ENCODE data around the gene RHEBL1.

Gene RHEBL1

DNA sequence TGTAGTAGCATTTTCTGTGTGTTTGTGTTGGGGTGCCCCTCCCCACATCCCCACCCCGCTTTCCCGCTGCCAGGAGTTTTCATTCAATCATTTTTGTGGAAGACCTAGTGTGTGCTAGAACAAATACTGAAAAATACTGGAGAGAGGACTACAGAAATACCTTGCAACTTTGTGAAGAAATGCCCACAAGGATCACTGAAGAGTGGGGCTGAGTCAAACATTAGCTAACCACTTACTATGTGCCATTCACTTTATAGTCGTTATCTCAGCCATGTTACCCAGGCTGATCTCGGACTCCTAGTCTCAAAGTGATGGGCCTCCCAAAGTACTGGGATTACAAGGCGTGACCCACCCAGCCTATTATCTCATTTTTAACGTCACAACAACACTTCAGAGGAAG is 41.4 kb upstream of the RHEBL1 start:
- Histone ChIP-seq H3K4me1 (ENCODE audit: control insufficient read depth, insufficient read depth, low read length) (peaks cover 10% of the 10 kb centered on the region), H3K27ac (ENCODE audit: extremely low read depth, low read depth, low read length) (peak overlapping the region; percentile 33; the same call in 1 of the 2 replicates)

DNA sequence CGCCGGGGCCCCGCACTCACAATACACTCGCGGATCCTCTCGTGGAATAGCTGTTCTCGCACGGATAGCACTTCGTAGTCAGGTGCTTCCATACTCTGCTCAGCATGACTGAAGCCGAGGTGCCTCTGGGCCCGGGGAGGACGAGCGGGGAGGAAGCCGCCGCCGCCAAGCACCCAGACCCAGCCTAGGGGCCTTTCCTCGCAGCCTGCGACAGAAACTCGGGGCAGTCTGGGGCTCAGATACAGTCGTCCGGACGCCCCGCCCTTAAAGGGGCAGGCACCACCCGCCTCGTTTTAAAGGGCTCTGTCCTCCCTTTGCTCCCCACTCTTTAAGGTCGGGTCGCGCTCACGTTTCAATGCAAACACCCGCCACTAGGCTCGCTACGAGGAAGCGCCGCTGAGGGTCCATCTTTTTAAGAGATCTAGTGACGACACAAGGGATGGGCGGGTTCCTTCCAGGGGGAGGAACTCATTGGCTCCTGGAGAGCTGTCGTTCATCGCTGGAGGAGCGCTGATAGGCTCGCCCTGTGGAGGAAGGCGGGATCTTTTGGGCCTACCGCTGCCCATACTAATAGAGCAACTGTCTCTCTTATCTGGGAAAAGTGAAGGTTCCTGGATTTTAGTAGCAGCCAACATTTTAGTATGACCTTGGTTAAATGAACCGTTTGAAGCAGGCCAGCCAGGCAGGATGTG is 40.8 kb upstream of the RHEBL1 start, which contains the start of gene LMBR1L:
TSS of gene LMBR1L (minus strand) at position 384 of the 692 bp plus-strand sequence. CDS start at position 92, 292 bp downstream.
- H3K27ac ChIP-seq (ENCODE audit: extremely low read depth, low read depth, low read length), result peak within 1 kb of the TSS; percentile 84
- H3K36me3 ChIP-seq (ENCODE audit: control insufficient read depth in 2 of 2, insufficient read depth in 1 of 2, low read length in 2 of 2), result peaks cover 0 to 18% of the 10 kb centered on the region in 2 experiments; a peak in 1 of 3 replicates
- peak within 1 kb of the TSS; percentile 98 for H3K4me3 ChIP-seq (ENCODE audit: low read depth, low read length)
- no peaks in the 10 kb centered on the region for H3K9me3 ChIP-seq (ENCODE audit: control insufficient read depth, insufficient read depth, low read depth, low read length)
- POLR2A ChIA-PET, result interaction anchor here (0.5 to 4.3 kb wide), 15 partner anchors 9 to 142 kb away, joined by 3 to 75 read pairs (median 5); partner anchors contain the start of genes DHH, RHEBL1, TUBA1A and TUBA1B
- CTCF ChIA-PET, result interaction anchor here (0.6 to 7.5 kb wide), 12 partner anchors 10 to 129 kb away, joined by 3 to 53 read pairs (median 5); partner anchors contain the start of genes RHEBL1 and TUBA1B
- peaks cover 10% of the 10 kb centered on the region for H3K4me1 ChIP-seq (ENCODE audit: control insufficient read depth, insufficient read depth, low read length)
- no peak for TF ChIP-seq ZNF549 (tag by site-specific recombination; IDR thresholded peaks at IDR 0.05)
- no peak for TF ChIP-seq ZNF768 (tag by site-specific recombination; IDR thresholded peaks at IDR 0.05)
- no peak for TF ChIP-seq ZNF626 (tag by site-specific recombination; IDR thresholded peaks at IDR 0.05)
- TF ChIP-seq ZNF341 (tag by site-specific recombination; IDR thresholded peaks at IDR 0.05; ENCODE audit: low read depth), result no peak
- TF ChIP-seq, protein P1, sequence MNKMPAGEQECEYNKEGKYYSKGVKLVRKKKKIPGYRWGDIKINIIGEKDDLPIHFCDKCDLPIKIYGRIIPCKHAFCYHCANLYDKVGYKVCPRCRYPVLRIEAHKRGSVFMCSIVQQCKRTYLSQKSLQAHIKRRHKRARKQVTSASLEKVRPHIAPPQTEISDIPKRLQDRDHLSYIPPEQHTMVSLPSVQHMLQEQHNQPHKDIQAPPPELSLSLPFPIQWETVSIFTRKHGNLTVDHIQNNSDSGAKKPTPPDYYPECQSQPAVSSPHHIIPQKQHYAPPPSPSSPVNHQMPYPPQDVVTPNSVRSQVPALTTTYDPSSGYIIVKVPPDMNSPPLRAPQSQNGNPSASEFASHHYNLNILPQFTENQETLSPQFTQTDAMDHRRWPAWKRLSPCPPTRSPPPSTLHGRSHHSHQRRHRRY (tag by site-specific recombination; IDR thresholded peaks at IDR 0.05), result no peak
- peak; percentile 14; the same call in 1 of the 2 replicates for TF ChIP-seq WT1 (tag by site-specific recombination; IDR thresholded peaks at IDR 0.05)
- TF ChIP-seq YY1 (tag by site-specific recombination; IDR thresholded peaks at IDR 0.05), result no peak
- TF ChIP-seq, protein P2, sequence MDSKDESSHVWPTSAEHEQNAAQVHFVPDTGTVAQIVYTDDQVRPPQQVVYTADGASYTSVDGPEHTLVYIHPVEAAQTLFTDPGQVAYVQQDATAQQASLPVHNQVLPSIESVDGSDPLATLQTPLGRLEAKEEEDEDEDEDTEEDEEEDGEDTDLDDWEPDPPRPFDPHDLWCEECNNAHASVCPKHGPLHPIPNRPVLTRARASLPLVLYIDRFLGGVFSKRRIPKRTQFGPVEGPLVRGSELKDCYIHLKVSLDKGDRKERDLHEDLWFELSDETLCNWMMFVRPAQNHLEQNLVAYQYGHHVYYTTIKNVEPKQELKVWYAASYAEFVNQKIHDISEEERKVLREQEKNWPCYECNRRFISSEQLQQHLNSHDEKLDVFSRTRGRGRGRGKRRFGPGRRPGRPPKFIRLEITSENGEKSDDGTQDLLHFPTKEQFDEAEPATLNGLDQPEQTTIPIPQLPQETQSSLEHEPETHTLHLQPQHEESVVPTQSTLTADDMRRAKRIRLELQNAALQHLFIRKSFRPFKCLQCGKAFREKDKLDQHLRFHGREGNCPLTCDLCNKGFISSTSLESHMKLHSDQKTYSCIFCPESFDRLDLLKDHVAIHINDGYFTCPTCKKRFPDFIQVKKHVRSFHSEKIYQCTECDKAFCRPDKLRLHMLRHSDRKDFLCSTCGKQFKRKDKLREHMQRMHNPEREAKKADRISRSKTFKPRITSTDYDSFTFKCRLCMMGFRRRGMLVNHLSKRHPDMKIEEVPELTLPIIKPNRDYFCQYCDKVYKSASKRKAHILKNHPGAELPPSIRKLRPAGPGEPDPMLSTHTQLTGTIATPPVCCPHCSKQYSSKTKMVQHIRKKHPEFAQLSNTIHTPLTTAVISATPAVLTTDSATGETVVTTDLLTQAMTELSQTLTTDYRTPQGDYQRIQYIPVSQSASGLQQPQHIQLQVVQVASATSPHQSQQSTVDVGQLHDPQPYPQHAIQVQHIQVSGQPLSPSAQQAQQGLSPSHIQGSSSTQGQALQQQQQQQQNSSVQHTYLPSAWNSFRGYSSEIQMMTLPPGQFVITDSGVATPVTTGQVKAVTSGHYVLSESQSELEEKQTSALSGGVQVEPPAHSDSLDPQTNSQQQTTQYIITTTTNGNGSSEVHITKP (tag by site-specific recombination; IDR thresholded peaks at IDR 0.05), result peak; percentile 73
- TF ChIP-seq, protein P3, sequence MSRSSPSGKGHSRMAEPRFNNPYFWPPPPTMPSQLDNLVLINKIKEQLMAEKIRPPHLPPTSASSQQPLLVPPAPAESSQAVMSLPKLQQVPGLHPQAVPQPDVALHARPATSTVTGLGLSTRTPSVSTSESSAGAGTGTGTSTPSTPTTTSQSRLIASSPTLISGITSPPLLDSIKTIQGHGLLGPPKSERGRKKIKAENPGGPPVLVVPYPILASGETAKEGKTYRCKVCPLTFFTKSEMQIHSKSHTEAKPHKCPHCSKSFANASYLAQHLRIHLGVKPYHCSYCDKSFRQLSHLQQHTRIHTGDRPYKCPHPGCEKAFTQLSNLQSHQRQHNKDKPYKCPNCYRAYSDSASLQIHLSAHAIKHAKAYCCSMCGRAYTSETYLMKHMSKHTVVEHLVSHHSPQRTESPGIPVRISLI (tag by site-specific recombination; IDR thresholded peaks at IDR 0.05), result no peak
- TF ChIP-seq ZNF785 (tag by site-specific recombination; IDR thresholded peaks at IDR 0.05), result no peak
- TF ChIP-seq, protein P4, sequence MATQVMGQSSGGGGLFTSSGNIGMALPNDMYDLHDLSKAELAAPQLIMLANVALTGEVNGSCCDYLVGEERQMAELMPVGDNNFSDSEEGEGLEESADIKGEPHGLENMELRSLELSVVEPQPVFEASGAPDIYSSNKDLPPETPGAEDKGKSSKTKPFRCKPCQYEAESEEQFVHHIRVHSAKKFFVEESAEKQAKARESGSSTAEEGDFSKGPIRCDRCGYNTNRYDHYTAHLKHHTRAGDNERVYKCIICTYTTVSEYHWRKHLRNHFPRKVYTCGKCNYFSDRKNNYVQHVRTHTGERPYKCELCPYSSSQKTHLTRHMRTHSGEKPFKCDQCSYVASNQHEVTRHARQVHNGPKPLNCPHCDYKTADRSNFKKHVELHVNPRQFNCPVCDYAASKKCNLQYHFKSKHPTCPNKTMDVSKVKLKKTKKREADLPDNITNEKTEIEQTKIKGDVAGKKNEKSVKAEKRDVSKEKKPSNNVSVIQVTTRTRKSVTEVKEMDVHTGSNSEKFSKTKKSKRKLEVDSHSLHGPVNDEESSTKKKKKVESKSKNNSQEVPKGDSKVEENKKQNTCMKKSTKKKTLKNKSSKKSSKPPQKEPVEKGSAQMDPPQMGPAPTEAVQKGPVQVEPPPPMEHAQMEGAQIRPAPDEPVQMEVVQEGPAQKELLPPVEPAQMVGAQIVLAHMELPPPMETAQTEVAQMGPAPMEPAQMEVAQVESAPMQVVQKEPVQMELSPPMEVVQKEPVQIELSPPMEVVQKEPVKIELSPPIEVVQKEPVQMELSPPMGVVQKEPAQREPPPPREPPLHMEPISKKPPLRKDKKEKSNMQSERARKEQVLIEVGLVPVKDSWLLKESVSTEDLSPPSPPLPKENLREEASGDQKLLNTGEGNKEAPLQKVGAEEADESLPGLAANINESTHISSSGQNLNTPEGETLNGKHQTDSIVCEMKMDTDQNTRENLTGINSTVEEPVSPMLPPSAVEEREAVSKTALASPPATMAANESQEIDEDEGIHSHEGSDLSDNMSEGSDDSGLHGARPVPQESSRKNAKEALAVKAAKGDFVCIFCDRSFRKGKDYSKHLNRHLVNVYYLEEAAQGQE (tag by site-specific recombination; IDR thresholded peaks at IDR 0.05), result peak; percentile 31; the same call in 1 of the 2 replicates

More for the DNA sequence above, 41.4 kb upstream of the RHEBL1 start:
- peaks cover 0 to 12% of the 10 kb centered on the region in 2 experiments; a peak in 1 of 3 replicates for H3K36me3 ChIP-seq (ENCODE audit: control insufficient read depth in 2 of 2, insufficient read depth in 1 of 2, low read length in 2 of 2)
- POLR2A ChIA-PET, result interaction anchor here (0.5 to 4.3 kb wide), 14 partner anchors 9 to 142 kb away, joined by 3 to 75 read pairs (median 5); partner anchors contain the start of genes DHH, RHEBL1, TUBA1A and TUBA1B
- TF ChIP-seq ZNF654 (tag by site-specific recombination; IDR thresholded peaks at IDR 0.05; ENCODE audit: low read depth) (no peak), ZNF664 (tag by site-specific recombination; IDR thresholded peaks at IDR 0.05) (peak; percentile 98), ZNF658 (tag by site-specific recombination; IDR thresholded peaks at IDR 0.05) (no peak), ZEB2 (tag by site-specific recombination; IDR thresholded peaks at IDR 0.05) (no peak), PRDM1 (tag by site-specific recombination; IDR thresholded peaks at IDR 0.05) (peak; percentile 39; the same call in 1 of the 2 replicates), ZFHX2 (tag by site-specific recombination; conservative IDR thresholded peaks at IDR 0.05) (no peak), ZNF138 (tag by site-specific recombination; IDR thresholded peaks at IDR 0.05; ENCODE audit: borderline replicate concordance) (no peak), ZNF596 (tag by site-specific recombination; IDR thresholded peaks at IDR 0.05) (0 out of 2 replicates have a peak, but pooled peaks have one; percentile 27), ZNF585B (tag by site-specific recombination; IDR thresholded peaks at IDR 0.05) (no peak)
- TF ChIP-seq, protein P5, sequence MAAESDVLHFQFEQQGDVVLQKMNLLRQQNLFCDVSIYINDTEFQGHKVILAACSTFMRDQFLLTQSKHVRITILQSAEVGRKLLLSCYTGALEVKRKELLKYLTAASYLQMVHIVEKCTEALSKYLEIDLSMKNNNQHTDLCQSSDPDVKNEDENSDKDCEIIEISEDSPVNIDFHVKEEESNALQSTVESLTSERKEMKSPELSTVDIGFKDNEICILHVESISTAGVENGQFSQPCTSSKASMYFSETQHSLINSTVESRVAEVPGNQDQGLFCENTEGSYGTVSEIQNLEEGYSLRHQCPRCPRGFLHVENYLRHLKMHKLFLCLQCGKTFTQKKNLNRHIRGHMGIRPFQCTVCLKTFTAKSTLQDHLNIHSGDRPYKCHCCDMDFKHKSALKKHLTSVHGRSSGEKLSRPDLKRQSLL (tag by site-specific recombination; IDR thresholded peaks at IDR 0.05), result no peak
- TF ChIP-seq, protein P6, sequence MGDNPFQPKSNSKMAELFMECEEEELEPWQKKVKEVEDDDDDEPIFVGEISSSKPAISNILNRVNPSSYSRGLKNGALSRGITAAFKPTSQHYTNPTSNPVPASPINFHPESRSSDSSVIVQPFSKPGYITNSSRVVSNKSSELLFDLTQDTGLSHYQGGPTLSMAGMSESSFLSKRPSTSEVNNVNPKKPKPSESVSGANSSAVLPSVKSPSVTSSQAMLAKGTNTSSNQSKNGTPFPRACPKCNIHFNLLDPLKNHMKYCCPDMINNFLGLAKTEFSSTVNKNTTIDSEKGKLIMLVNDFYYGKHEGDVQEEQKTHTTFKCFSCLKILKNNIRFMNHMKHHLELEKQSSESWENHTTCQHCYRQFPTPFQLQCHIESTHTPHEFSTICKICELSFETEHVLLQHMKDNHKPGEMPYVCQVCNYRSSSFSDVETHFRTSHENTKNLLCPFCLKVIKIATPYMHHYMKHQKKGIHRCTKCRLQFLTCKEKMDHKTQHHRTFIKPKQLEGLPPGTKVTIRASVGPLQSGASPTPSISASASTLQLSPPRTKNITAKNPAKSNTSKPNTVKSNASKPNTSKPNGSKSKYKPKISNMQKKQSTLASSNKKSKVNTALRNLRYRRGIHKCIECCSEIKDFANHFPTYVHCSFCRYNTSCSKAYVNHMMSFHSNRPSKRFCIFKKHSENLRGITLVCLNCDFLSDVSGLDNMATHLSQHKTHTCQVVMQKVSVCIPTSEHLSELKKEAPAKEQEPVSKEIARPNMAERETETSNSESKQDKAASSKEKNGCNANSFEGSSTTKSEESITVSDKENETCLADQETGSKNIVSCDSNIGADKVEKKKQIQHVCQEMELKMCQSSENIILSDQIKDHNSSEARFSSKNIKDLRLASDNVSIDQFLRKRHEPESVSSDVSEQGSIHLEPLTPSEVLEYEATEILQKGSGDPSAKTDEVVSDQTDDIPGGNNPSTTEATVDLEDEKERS (tag by site-specific recombination; IDR thresholded peaks at IDR 0.05), result peak; percentile 5; the same call in 1 of the 2 replicates
- H3K9me3 ChIP-seq (ENCODE audit: control insufficient read depth, insufficient read depth, low read depth, low read length), result no peaks in the 10 kb centered on the region
- H3K4me3 ChIP-seq (ENCODE audit: low read depth, low read length), result peak overlapping the region; percentile 30
- CTCF ChIA-PET, result interaction anchor here (0.6 to 7.5 kb wide), 8 partner anchors 9 to 175 kb away, joined by 3 to 53 read pairs (median 8); partner anchors contain the start of genes RHEBL1 and TUBA1B
